GM18526 (cell line): Measurements from ENCODE around the gene ETV3.

Source experiments
- POLR2A ChIP-seq: IDR thresholded peaks from 3 replicates; pipeline ENCODE4 v1.6.1; 2011; ENCODE audit not compliant: insufficient read length; ENCODE audit errors: extremely low read depth

Gene ETV3

GRCh38 chr1:157145076-157145475, 6.9 kb upstream of the ETV3 start:
- TF ChIP-seq POLR2A, result no peak

- TF ChIP-seq POLR2A, result no peak
Measured at GRCh38 chr1:157144509-157144908, 6.3 kb upstream of the ETV3 start.

- no peak for TF ChIP-seq POLR2A
Measured at GRCh38 chr1:157142765-157143423, 4.7 kb upstream of the ETV3 start.

- TF ChIP-seq POLR2A, result no peak
Measured at GRCh38 chr1:157142201-157142600, 4.0 kb upstream of the ETV3 start.

GRCh38 chr1:157141212-157141855, 3.1 kb upstream of the ETV3 start:
- TF ChIP-seq POLR2A, result no peak

GRCh38 chr1:157140063-157140588, 1.9 kb upstream of the ETV3 start:
- no peak for TF ChIP-seq POLR2A

- no peak for TF ChIP-seq POLR2A
Measured at GRCh38 chr1:157139052-157139715, 989 bp upstream of the ETV3 start.

GRCh38 chr1:157137408-157138219, 581 bp downstream of the ETV3 start:
- TF ChIP-seq POLR2A, result no peak

GRCh38 chr1:157137046-157137407, 1.2 kb downstream of the ETV3 start:
- TF ChIP-seq POLR2A, result no peak

- no peak for TF ChIP-seq POLR2A
Measured at GRCh38 chr1:157136133-157136532, 2.1 kb downstream of the ETV3 start.

GRCh38 chr1:157135646-157136045, 2.5 kb downstream of the ETV3 start:
- no peak for TF ChIP-seq POLR2A

GRCh38 chr1:157135070-157135469, 3.1 kb downstream of the ETV3 start:
- no peak for TF ChIP-seq POLR2A

- TF ChIP-seq POLR2A, result no peak
Measured at GRCh38 chr1:157134442-157134841, 3.8 kb downstream of the ETV3 start.

- TF ChIP-seq POLR2A, result no peak
Measured at GRCh38 chr1:157133426-157133825, 4.8 kb downstream of the ETV3 start.

- no peak for TF ChIP-seq POLR2A
Measured at GRCh38 chr1:157132616-157133167, 5.5 kb downstream of the ETV3 start.
